HG03457 (cell line): ENCODE measurements around the gene ARHGAP5.
"Not testable (repeated sequence)": the region's sequence is repeated elsewhere in the genome, so short reads cannot be mapped to it uniquely, and the experiment has no call there.

Experiments used
- ATAC-seq: cut with Tn5 transposase; IDR thresholded peaks from one replicate; pipeline ENCODE4 v1.9.1; 2021; ENCODE audit warnings: moderate number of reproducible peaks; ENCODE audit not compliant: unreplicated experiment

Gene ARHGAP5

GRCh38 chr14:32104308-32104707 is 27.2 kb downstream of the ARHGAP5 start:
- no peak for ATAC-seq

- no peak for ATAC-seq
These were observed 27.7 kb downstream of the ARHGAP5 start for GRCh38 chr14:32104803-32105202.

- no peak for ATAC-seq
These were observed 32.8 kb downstream of the ARHGAP5 start for GRCh38 chr14:32109676-32110547.

GRCh38 chr14:32110548-32110896 is 33.4 kb downstream of the ARHGAP5 start:
- no peak for ATAC-seq

GRCh38 chr14:32121536-32121935 is 44.4 kb downstream of the ARHGAP5 start:
- ATAC-seq = no peak

- ATAC-seq = no peak
These were observed 44.8 kb downstream of the ARHGAP5 start for GRCh38 chr14:32121948-32122347.

GRCh38 chr14:32126899-32127730 is 50.0 kb downstream of the ARHGAP5 start:
- not testable (repeated sequence) for ATAC-seq

GRCh38 chr14:32127731-32128654 is 50.9 kb downstream of the ARHGAP5 start:
- not testable (repeated sequence) for ATAC-seq

- ATAC-seq = no peak
These were observed 51.6 kb downstream of the ARHGAP5 start for GRCh38 chr14:32128703-32129102.

- ATAC-seq = no peak
These were observed 52.0 kb downstream of the ARHGAP5 start for GRCh38 chr14:32129124-32129523.

- not testable (repeated sequence) for ATAC-seq
These were observed 54.6 kb downstream of the ARHGAP5 start for GRCh38 chr14:32131689-32132088.

GRCh38 chr14:32134448-32135097 is 57.5 kb downstream of the ARHGAP5 start:
- no peak for ATAC-seq

GRCh38 chr14:32136027-32136825 is 59.1 kb downstream of the ARHGAP5 start:
- ATAC-seq = no peak

GRCh38 chr14:32137313-32137712 is 60.2 kb downstream of the ARHGAP5 start:
- ATAC-seq = no peak

GRCh38 chr14:32137892-32138291 is 60.8 kb downstream of the ARHGAP5 start:
- ATAC-seq = no peak

- ATAC-seq = no peak
These were observed 65.2 kb downstream of the ARHGAP5 start for GRCh38 chr14:32142341-32142740.

GRCh38 chr14:32142754-32143437 is 65.8 kb downstream of the ARHGAP5 start:
- ATAC-seq = no peak

- no peak for ATAC-seq
These were observed 73.3 kb downstream of the ARHGAP5 start for GRCh38 chr14:32150392-32150791.

GRCh38 chr14:32166029-32166428 is 88.9 kb downstream of the ARHGAP5 start:
- no peak for ATAC-seq
